ENCODE measurements around the gene CSMD2.

GRCh38 chr1:33615546-33615945, 549.5 kb downstream of the CSMD2 start:
- no peak for TF ChIP-seq CTCF (conservative IDR thresholded peaks at IDR 0.05; ENCODE audit: low read length)
- TF ChIP-seq EZH2phosphoT487 (IDR thresholded peaks at IDR 0.05; ENCODE audit: borderline replicate concordance, low read depth, low read length), result no peak
